Heart left ventricle (tissue), 16 donors: ENCODE data around the gene CEP170B. TPM values are rescaled to one million over a fixed set of nuclear protein-coding genes. Genes with fewer than 3 reads are reported as not detected.

Experiments
- ATAC-seq, 4 donors: fragments of 200-7000 bp; cut with Tn5 transposase; one replicate each; pipeline ENCODE4 v1.9.1; 2020 to 2022; ENCODE audit warnings: moderate library complexity in 4 of 4, mild to moderate bottlenecking in 3 of 4, moderate number of reproducible peaks in 1 of 4
- DNase-seq, 5 donors: peaks; one replicate each; pipeline ENCODE4 v3.0.0-alpha.2; 2020
- H3K27ac ChIP-seq, 12 donors: fragments of 200-600 bp; sonication (generic) in 4 of 12; one replicate each; pipeline versions ENCODE4 v1.5.0 to v1.8.0; 2016 to 2022; ENCODE audit warnings: mild to moderate bottlenecking in 2 of 12
- H3K27me3 ChIP-seq, 9 donors: fragments of 200-600 bp; sonication (generic) in 2 of 9; one replicate each; pipeline versions ENCODE4 v1.5.1 to v1.8.0; 2016 to 2022; ENCODE audit warnings: mild to moderate bottlenecking in 3 of 9
- H3K36me3 ChIP-seq, 9 donors: fragments of 200-600 bp; sonication (generic) in 2 of 9; one replicate each; pipeline versions ENCODE4 v1.5.0 to v1.8.0; 2018 to 2022; ENCODE audit warnings: mild to moderate bottlenecking in 2 of 9
- H3K4me1 ChIP-seq, 12 donors: fragments of 200-600 bp; sonication (generic) in 4 of 12; one replicate each; pipeline versions ENCODE4 v1.5.0 to v1.8.0; 2016 to 2022; ENCODE audit warnings: mild to moderate bottlenecking in 3 of 12
- H3K4me3 ChIP-seq, 12 donors: fragments of 200-600 bp; sonication (generic) in 4 of 12; one replicate each; pipeline versions ENCODE4 v1.5.0 to v1.8.0; 2017 to 2022; ENCODE audit warnings: mild to moderate bottlenecking in 9 of 12, moderate library complexity in 4 of 12
- H3K9me3 ChIP-seq, 12 donors: fragments of 200-600 bp; sonication (generic) in 4 of 12; one replicate each; pipeline versions ENCODE4 v1.5.0 to v1.8.0; 2016 to 2022; ENCODE audit warnings: mild to moderate bottlenecking in 1 of 12
- POLR2A ChIP-seq, 2 donors: fragments of 450-650 bp; IDR thresholded peaks; one replicate each; pipeline ENCODE4 v1.6.1; 2017; ENCODE audit warnings: antibody characterized with exemption in 2 of 2, mild to moderate bottlenecking in 2 of 2, moderate library complexity in 2 of 2
- WGBS, 4 donors: extraction: QIAGEN DNeasy Blood & Tissue Kit in 2 of 4; methylation state at CpG; one replicate each; pipeline versions ENCODE4 v1.1.5 to v1.1.7; 2013 to 2018; 5-methylcytosine and 5-hydroxymethylcytosine counted together
- intact Hi-C, 10 donors: fragments of 100-400 bp; cut with DNase I; formaldehyde crosslinking; loops; one replicate each; pipeline versions ENCODE4 v1.11.1 to v1.14.2; 2022
- polyA plus RNA-seq, 2 donors: library from polyadenylated mRNA; stranded (reverse); fragments of 200-250 nt; gene quantifications; one replicate each; pipeline ENCODE4 v1.2.3, GENCODE V29; 2013
- total RNA-seq, 9 donors: library from RNA; depleted of rRNA in 2 of 9; stranded (reverse); fragments of >200 nt in 2 of 9; fragmentation: NEBNext Ultra II Directional in 3 of 9; extraction: Animal tissue kit (Norgen Biotek cat#: 25700) in 3 of 9; gene quantifications; one replicate each; pipeline versions ENCODE4 v1.1.0 to v1.2.4, GENCODE V29; 2016 to 2023
- TF ChIP-seq, protein P1 (sequence below), 12 donors: fragments of 200-600 bp; sonication (generic) in 4 of 12; IDR thresholded peaks; one replicate each; pipeline versions ENCODE4 v1.5.0 to v1.8.0; 2018 to 2022; ENCODE audit warnings: antibody characterized with exemption in 12 of 12, mild to moderate bottlenecking in 5 of 12
- donor health status: ischemic (EF 13 %, LVEDD 7.1; RV severe dilation, severe dysfunction).
- donor health status: healthy with polysubstance abuse.
- donor health status: DM: no; HTN: yes; CAD: no.
- donor health status: DM: no; HTN: no; CAD: no.
- donor health status: ischemic (EF 25% LVEDD 6.9; RV normal size, moderate dysfunction).
- donor health status: ischemic (EF 25% LVEDD 5.7; RV mildly dilated, moderate dysfunction).
- donor health status: healthy.
- donor health status: DM: yes; HTN: yes; CAD: no.
- donor health status: ischemic (EF 35%, LVEDD 5.7; RV mildly dilated, moderate dysfunction).
- donor health status: nonischemic (EF 11% LVEDD 7.7; RV severe dilation, severe dysfunction).
- donor health status: DM: yes; HTN: yes; CAD: no.
- donor health status: PGD.
- donor health status: ischemic (EF 29% LVEDD 5.4; RV normal size, mild dysfunction).
- donor health status: nonischemic (EF 23%, LVEDD 6.1; RV moderate dilation, normal function).

CEP170B gene
- total and polyA plus RNA-seq, 11 donors = 7.5 to 21.9 (median 12.5) TPM

DNA sequence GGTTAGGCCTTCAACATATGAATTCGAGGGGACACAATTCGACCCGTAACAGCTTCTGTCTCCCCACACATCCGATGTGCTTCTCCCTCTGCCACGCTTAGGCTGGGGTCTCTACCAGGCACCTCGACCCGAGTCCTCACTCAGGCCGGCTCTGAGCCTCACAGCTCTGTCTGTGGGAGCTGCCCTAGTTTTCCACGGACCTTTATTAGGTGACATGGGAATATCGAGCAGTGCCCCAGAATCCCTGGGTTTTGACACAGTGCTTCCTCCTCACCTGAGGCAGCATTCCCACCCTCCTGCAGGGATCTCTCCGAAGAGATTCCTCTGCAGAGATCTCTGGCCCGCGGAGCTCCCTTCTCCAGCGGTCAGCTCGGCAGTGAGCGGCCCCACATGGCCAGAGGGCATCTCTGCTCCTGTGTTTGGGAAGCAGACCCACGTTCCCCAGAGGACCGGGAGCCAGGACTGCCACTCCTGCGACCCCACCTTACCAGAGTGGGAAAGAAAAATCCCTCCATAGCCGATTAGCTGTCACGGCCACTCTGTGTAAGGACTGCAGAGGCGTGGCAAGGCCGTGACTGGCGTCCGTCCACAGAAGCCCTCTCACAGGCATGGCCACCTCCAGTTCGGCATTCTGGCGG is 43.0 kb upstream of the CEP170B start:
- intact Hi-C loops = no loop called here
- DNase-seq (peak in 3 of 5 donors; percentile 4 to 21 (median 11)), ATAC-seq (no peak)
- Histone ChIP-seq H3K27ac (no peak overlapping the region), H3K4me1 (peaks cover 0 to 27% (median 13%) of the 10 kb centered on the region in 12 donors), H3K4me3 (no peak overlapping the region), H3K27me3 (peaks cover 0 to 11% (median 0%) of the 10 kb centered on the region in 9 donors), H3K36me3 (peaks cover 0 to 4% (median 0%) of the 10 kb centered on the region in 9 donors), H3K9me3 (peaks cover 0 to 3% (median 0%) of the 10 kb centered on the region in 12 donors)
- TF ChIP-seq POLR2A (IDR thresholded peaks at IDR 0.05) = no peak
- TF ChIP-seq, protein P1, sequence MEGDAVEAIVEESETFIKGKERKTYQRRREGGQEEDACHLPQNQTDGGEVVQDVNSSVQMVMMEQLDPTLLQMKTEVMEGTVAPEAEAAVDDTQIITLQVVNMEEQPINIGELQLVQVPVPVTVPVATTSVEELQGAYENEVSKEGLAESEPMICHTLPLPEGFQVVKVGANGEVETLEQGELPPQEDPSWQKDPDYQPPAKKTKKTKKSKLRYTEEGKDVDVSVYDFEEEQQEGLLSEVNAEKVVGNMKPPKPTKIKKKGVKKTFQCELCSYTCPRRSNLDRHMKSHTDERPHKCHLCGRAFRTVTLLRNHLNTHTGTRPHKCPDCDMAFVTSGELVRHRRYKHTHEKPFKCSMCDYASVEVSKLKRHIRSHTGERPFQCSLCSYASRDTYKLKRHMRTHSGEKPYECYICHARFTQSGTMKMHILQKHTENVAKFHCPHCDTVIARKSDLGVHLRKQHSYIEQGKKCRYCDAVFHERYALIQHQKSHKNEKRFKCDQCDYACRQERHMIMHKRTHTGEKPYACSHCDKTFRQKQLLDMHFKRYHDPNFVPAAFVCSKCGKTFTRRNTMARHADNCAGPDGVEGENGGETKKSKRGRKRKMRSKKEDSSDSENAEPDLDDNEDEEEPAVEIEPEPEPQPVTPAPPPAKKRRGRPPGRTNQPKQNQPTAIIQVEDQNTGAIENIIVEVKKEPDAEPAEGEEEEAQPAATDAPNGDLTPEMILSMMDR (IDR thresholded peaks at IDR 0.05) = no peak
- 86 to 94% (median 90%) methylated on average over 20 to 27 of the region's 27 CpGs for WGBS, 4 donors

DNA sequence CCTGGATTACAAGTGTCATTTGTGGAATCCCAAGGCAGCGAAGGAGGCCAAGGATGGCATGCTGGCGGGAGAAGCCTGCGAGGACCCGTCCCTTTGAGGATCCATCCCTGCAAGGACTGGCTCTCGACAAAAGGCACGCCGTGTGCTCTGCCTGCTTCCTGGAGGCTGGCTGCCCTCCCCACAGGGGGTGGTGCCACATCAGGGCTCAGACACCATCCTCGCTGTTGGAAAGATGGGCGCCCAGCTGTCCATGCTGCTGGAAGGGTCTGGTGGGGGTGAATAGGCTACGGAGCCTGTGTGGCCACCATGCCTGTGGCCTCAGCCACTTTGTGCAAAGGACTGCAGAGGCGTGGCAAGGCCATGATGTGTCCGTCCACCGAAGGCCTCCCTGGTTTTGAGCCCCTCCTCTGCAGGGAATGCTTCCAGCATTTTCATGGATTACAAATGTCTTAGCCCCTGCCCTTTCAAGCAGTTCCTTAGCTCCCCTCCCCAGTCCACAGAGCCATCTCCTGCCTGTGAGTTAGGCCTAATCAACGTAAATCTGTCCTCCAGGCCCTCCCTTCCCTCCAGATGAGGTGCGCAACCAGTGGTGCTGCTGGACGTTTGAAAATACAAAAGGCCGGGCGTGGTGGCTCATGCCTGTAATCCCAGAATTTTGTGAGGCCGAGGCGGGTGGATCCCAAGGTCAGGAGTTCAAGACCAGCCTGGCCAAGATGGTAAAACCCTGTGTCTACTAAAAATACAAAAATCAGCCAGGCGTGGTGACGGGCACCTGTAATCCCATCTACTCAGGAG is 42.0 kb upstream of the CEP170B start:
- peaks cover 0 to under 1% (median 0%) of the 10 kb centered on the region in 12 donors for H3K9me3 ChIP-seq
- intact Hi-C loops = no loop called here
- no peak overlapping the region for H3K4me3 ChIP-seq
- peaks cover 0 to 2% (median 0%) of the 10 kb centered on the region in 9 donors for H3K36me3 ChIP-seq
- no peak for TF ChIP-seq POLR2A (IDR thresholded peaks at IDR 0.05)
- TF ChIP-seq, protein P1 (IDR thresholded peaks at IDR 0.05) = no peak
- ATAC-seq (no peak), DNase-seq (peak in 1 of 5 donors; percentile 14)
- no peak overlapping the region for H3K27ac ChIP-seq
- peaks cover 0 to 28% (median 18%) of the 10 kb centered on the region in 12 donors for H3K4me1 ChIP-seq
- peaks cover 0 to 17% (median 0%) of the 10 kb centered on the region in 9 donors for H3K27me3 ChIP-seq
- WGBS, 4 donors = 89 to 91% (median 90%) methylated on average over 22 of the region's 22 CpGs

- 95 to 99% (median 97%) methylated on average over 2 of the region's 2 CpGs for WGBS, 4 donors
- ATAC-seq = no peak
Observed at GRCh38 chr14:104824353-104824997, 40.6 kb upstream of the CEP170B start.

More at GRCh38 chr14:104824353-104824997, 40.6 kb upstream of the CEP170B start:
- no peak overlapping the region for H3K4me3 ChIP-seq
- DNase-seq = no peak
- peaks cover 0 to 17% (median 0%) of the 10 kb centered on the region in 9 donors for H3K27me3 ChIP-seq
- no peaks in the 10 kb centered on the region for H3K9me3 ChIP-seq
- peaks cover 0 to 28% (median 18%) of the 10 kb centered on the region in 12 donors for H3K4me1 ChIP-seq
- TF ChIP-seq, protein P1 (IDR thresholded peaks at IDR 0.05) = no peak
- TF ChIP-seq POLR2A (IDR thresholded peaks at IDR 0.05) = no peak
- no peaks in the 10 kb centered on the region for H3K36me3 ChIP-seq
- intact Hi-C loops = loop anchor here in 5 of 10 donors (2.0 kb wide), 3 partner anchors 52 to 56 kb away; no protein-coding TSS in a partner anchor
- H3K27ac ChIP-seq = no peak overlapping the region
